B cell (primary cell): ENCODE data around the gene ATP5F1E. TPM values are rescaled to one million over a fixed set of nuclear protein-coding genes. Genes with fewer than 3 reads are reported as not detected.

Source experiments
- ATAC-seq: fragments of 200-7000 bp; cut with Tn5 transposase; one replicate; pipeline ENCODE4 v1.10.0; 2021; ENCODE audit warnings: low read depth, mild to moderate bottlenecking, moderate number of reproducible peaks, moderate library complexity
- CTCF ChIA-PET: fragments of 350-600 bp; sonication (Branson Sonifier 250); formaldehyde crosslinking; loops from one replicate; lab custom pipeline; 2021; ENCODE audit warnings: antibody characterized with exemption, inconsistent platforms; lab: Charles Lee
- POLR2A ChIA-PET: fragments of 350-600 bp; sonication (Branson Sonifier 250); formaldehyde crosslinking; loops from one replicate; lab custom pipeline; 2021; ENCODE audit warnings: antibody characterized with exemption; lab: Charles Lee
- DNase-seq: peaks from one replicate; pipeline ENCODE4 v3.0.0; 2013
- H2AFZ ChIP-seq: 2 replicates; pipeline ENCODE4 v1.6.1; 2012; ENCODE audit warnings: mild to moderate bottlenecking, low read depth, low read length; ENCODE audit not compliant: insufficient read depth, poor library complexity, severe bottlenecking
- H3K27ac ChIP-seq, 2 donors: 1 replicate in 1 of 2; 2 replicates in 1 of 2; pipeline ENCODE4 v1.5.1; 2012 to 2013; ENCODE audit warnings: low read length in 2 of 2, mild to moderate bottlenecking in 2 of 2, moderate library complexity in 1 of 2
- H3K27me3 ChIP-seq, 4 experiments: fragments of 200-600 bp in 1 of 4; sonication (generic) in 1 of 4; replicated peaks in 1 of 4; 1 replicate in 2 of 4; 2 replicates in 2 of 4; pipeline versions ENCODE4 v1.6.1 to v1.7.0; 2013 to 2016; ENCODE audit warnings: low read length in 3 of 4, mild to moderate bottlenecking in 2 of 4, mixed read lengths in 1 of 4, moderate library complexity in 1 of 4; ENCODE audit not compliant: insufficient read depth in 4 of 4, control insufficient read depth in 3 of 4; ENCODE audit errors: control extremely low read depth in 1 of 4
- H3K36me3 ChIP-seq, 2 experiments: replicated peaks in 1 of 2; 1 replicate in 1 of 2; 2 replicates in 1 of 2; pipeline versions ENCODE4 v1.6.1 to v1.7.1; 2013; ENCODE audit warnings: low read length in 1 of 2; ENCODE audit not compliant: insufficient read depth in 2 of 2, control insufficient read depth in 1 of 2; ENCODE audit errors: control extremely low read depth in 1 of 2, extremely low read depth in 1 of 2
- H3K4me1 ChIP-seq, 2 donors: fragments of 200-600 bp in 1 of 2; sonication (generic) in 1 of 2; 1 replicate in 1 of 2; 2 replicates in 1 of 2; pipeline versions ENCODE4 v1.5.1 to v1.6.1; 2013 to 2017; ENCODE audit warnings: low read length in 2 of 2; ENCODE audit not compliant: control insufficient read depth in 2 of 2, insufficient read depth in 2 of 2
- H3K4me2 ChIP-seq: replicated peaks from 2 replicates; pipeline ENCODE3; 2012; ENCODE audit warnings: mild to moderate bottlenecking, low read depth, low read length; ENCODE audit not compliant: poor library complexity, severe bottlenecking
- H3K4me3 ChIP-seq, 5 experiments: fragments of 200-600 bp in 1 of 5; sonication (generic) in 1 of 5; 1 replicate in 3 of 5; 2 replicates in 2 of 5; pipeline versions ENCODE4 v1.5.1 to v1.7.0; 2011 to 2016; ENCODE audit warnings: low read length in 4 of 5, mild to moderate bottlenecking in 4 of 5, low read depth in 2 of 5, control low read depth in 1 of 5, moderate library complexity in 1 of 5; ENCODE audit not compliant: insufficient read depth in 1 of 5; ENCODE audit errors: control extremely low read depth in 1 of 5, extremely low read depth in 1 of 5
- H3K79me2 ChIP-seq: fragments of 200-600 bp; sonication (generic); one replicate; pipeline ENCODE4 v1.6.0; 2016; ENCODE audit warnings: low read length; ENCODE audit not compliant: control insufficient read depth, insufficient read depth
- H3K9ac ChIP-seq: fragments of 200-600 bp; sonication (generic); 2 replicates; pipeline ENCODE4 v1.6.1; 2017; ENCODE audit warnings: mild to moderate bottlenecking, low read length, moderate library complexity
- H3K9me3 ChIP-seq, 3 donors: one replicate each; pipeline versions ENCODE4 v1.6.1 to v1.7.1; 2013; ENCODE audit warnings: low read length in 2 of 3; ENCODE audit not compliant: control insufficient read depth in 2 of 3, insufficient read depth in 1 of 3; ENCODE audit errors: control extremely low read depth in 1 of 3
- H4K20me1 ChIP-seq: 2 replicates; pipeline ENCODE4 v1.6.0; 2012; ENCODE audit warnings: mild to moderate bottlenecking, low read length; ENCODE audit not compliant: insufficient read depth, control insufficient read depth, poor library complexity, severe bottlenecking
- H3K27ac Mint-ChIP-seq: one replicate; pipeline ENCODE4 v1.8.0; 2021; ENCODE audit warnings: mixed read lengths
- H3K27me3 Mint-ChIP-seq: one replicate; pipeline ENCODE4 v1.8.0; 2021; ENCODE audit warnings: mixed read lengths
- H3K4me1 Mint-ChIP-seq: one replicate; pipeline ENCODE4 v1.8.0; 2021; ENCODE audit warnings: mixed read lengths
- H3K4me3 Mint-ChIP-seq: one replicate; pipeline ENCODE4 v1.8.0; 2021; ENCODE audit warnings: mixed read lengths
- H3K9me3 Mint-ChIP-seq: one replicate; pipeline ENCODE4 v1.8.0; 2022; ENCODE audit warnings: mixed read lengths; ENCODE audit not compliant: insufficient read depth
- EZH2 ChIP-seq: IDR thresholded peaks from 2 replicates; pipeline ENCODE4 v1.6.1; 2012; ENCODE audit warnings: borderline replicate concordance, low read depth, mild to moderate bottlenecking, moderate library complexity, low read length; ENCODE audit not compliant: insufficient read depth, poor library complexity, severe bottlenecking
- WGBS: methylation state at CpG from one replicate; pipeline ENCODE4 v1.1.5; 2013; ENCODE audit warnings: missing lambda C conversion rate; ENCODE audit not compliant: insufficient coverage; 5-methylcytosine and 5-hydroxymethylcytosine counted together
- intact Hi-C: fragments of 100-400 bp; cut with micrococcal nuclease; formaldehyde crosslinking; loops from one replicate; pipeline ENCODE4 v1.10.0; 2022
- polyA plus RNA-seq: library from polyadenylated mRNA; depleted of rRNA; stranded (reverse); fragments of >200 nt; gene quantifications from 2 replicates; pipeline ENCODE4 v1.2.3, GENCODE V29; 2012
- total RNA-seq, 2 donors: library from RNA; stranded (reverse); fragments of 120-200 nt in 1 of 2; gene quantifications; 1 replicate in 1 of 2; 2 replicates in 1 of 2; pipeline versions ENCODE4 v1.2.3 to v1.2.4, GENCODE V29; 2013 to 2022
- TF ChIP-seq, protein P1 (sequence below): fragments of 200-600 bp; IDR thresholded peaks from one replicate; pipeline ENCODE4 v1.8.0; 2022; ENCODE audit warnings: antibody characterized with exemption, mild to moderate bottlenecking

Gene ATP5F1E
- total and polyA plus RNA-seq, 2 donors (not counting 1 experiment from before 2014, with no cell fraction given), result 22.2 to 55.0 TPM

DNA sequence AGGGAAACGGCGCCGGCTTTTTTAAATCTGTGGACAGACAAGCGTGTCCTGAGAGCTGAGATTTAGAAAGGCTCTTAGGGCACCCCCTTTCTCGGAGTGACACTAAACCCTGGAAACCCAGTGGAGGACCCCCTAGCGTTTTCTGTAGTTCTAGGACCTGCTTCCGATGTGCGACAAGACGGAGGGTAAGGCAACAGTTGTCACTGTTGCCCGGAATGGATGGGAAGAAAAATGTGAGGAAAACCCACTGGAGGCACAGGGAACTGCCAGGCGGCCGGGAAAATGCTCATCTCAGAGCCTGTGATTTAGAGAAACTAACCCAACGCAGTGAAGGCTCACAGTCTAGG lies 551 bp upstream of the ATP5F1E start:
- ATAC-seq (no peak), DNase-seq (no peak)
- Histone ChIP-seq H3K9me3 (no peaks in the 10 kb centered on the region), H3K4me2 (peak overlapping the region; percentile 88), H3K4me1 (peaks cover 27 to 37% of the 10 kb centered on the region in 2 donors), H3K79me2 (peaks cover 65% of the 10 kb centered on the region), H4K20me1 (peaks cover 37% of the 10 kb centered on the region), H3K36me3 (peaks cover 2 to 68% of the 10 kb centered on the region in 2 experiments), H3K4me3 (peak overlapping the region; percentile 51 to 80 (median 68)), H3K9ac (peak overlapping the region; percentile 73), H2AFZ (peak overlapping the region; percentile 82), H3K27ac (peak overlapping the region; percentile 84 to 91), H3K27me3 (no peaks in the 10 kb centered on the region)
- peak overlapping the region; percentile 90 for H3K27ac Mint-ChIP-seq
- CTCF ChIA-PET, result interaction anchor here (0.7 to 3.5 kb wide), 18 partner anchors 10 to 190 kb away, joined by 3 to 32 read pairs (median 6); partner anchors contain the start of gene PRELID3B
- H3K9me3 Mint-ChIP-seq, result no peaks in the 10 kb centered on the region
- no peak for TF ChIP-seq EZH2
- TF ChIP-seq, protein P1, sequence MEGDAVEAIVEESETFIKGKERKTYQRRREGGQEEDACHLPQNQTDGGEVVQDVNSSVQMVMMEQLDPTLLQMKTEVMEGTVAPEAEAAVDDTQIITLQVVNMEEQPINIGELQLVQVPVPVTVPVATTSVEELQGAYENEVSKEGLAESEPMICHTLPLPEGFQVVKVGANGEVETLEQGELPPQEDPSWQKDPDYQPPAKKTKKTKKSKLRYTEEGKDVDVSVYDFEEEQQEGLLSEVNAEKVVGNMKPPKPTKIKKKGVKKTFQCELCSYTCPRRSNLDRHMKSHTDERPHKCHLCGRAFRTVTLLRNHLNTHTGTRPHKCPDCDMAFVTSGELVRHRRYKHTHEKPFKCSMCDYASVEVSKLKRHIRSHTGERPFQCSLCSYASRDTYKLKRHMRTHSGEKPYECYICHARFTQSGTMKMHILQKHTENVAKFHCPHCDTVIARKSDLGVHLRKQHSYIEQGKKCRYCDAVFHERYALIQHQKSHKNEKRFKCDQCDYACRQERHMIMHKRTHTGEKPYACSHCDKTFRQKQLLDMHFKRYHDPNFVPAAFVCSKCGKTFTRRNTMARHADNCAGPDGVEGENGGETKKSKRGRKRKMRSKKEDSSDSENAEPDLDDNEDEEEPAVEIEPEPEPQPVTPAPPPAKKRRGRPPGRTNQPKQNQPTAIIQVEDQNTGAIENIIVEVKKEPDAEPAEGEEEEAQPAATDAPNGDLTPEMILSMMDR, result no peak
- intact Hi-C loops, result loop anchor here (1.0 to 2.0 kb wide), 6 partner anchors 10 to 140 kb away; partner anchors contain the start of genes CTSZ, NELFCD and PRELID3B
- 1% methylated on average over 10 of the region's 13 CpGs for WGBS
- H3K4me1 Mint-ChIP-seq, result peaks cover 39% of the 10 kb centered on the region
- no peaks in the 10 kb centered on the region for H3K27me3 Mint-ChIP-seq
- peak overlapping the region; percentile 97 for H3K4me3 Mint-ChIP-seq
- POLR2A ChIA-PET, result interaction anchor here (0.6 to 2.6 kb wide), 16 partner anchors 8 to 724 kb away, joined by 3 to 30 read pairs (median 6); partner anchors contain the start of gene PRELID3B

DNA sequence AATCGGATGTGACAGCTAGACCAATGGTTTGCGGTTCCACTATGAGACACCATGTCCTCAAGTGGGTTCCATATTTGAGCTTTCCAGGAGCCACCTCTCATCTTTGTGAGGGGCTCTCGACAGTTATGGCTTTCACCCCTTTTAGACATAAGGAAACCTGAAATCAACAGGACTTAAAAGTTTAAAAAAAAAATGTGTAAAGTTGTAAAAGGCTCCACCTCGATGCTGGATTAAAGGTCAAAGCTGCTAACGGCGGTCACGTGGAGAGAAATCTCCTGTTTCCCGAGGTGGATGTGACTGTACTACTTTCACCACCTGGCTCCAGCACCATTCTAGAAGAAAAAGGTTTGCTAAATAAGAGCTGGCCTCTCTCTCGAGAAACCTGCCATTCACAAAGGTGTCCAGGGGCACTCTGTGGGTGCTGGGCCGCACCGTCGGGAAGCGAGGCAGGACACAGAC lies 542 bp downstream of the ATP5F1E start:
- ChIA-PET CTCF (interaction anchor here (0.8 to 3.5 kb wide), 13 partner anchors 11 to 176 kb away, joined by 3 to 32 read pairs (median 7); partner anchors contain the start of gene PRELID3B), POLR2A (interaction anchor here (0.6 to 2.6 kb wide), 13 partner anchors 11 to 143 kb away, joined by 3 to 30 read pairs (median 8); partner anchors contain the start of gene PRELID3B)
- Mint-ChIP-seq H3K4me3 (peak overlapping the region; percentile 97), H3K27ac (peak overlapping the region; percentile 98), H3K27me3 (no peaks in the 10 kb centered on the region), H3K9me3 (no peaks in the 10 kb centered on the region), H3K4me1 (peaks cover 48% of the 10 kb centered on the region)
- Histone ChIP-seq H2AFZ (peak overlapping the region; percentile 90), H3K27me3 (no peaks in the 10 kb centered on the region), H3K9me3 (no peaks in the 10 kb centered on the region), H3K9ac (peak overlapping the region; percentile 85), H3K4me2 (peak overlapping the region; percentile 88), H3K36me3 (peaks cover 2 to 68% of the 10 kb centered on the region in 2 experiments), H3K79me2 (peaks cover 67% of the 10 kb centered on the region), H3K27ac (peak overlapping the region; percentile 82 to 89), H3K4me3 (peak overlapping the region; percentile 68 to 82 (median 80)), H3K4me1 (peaks cover 27 to 37% of the 10 kb centered on the region in 2 donors), H4K20me1 (peaks cover 48% of the 10 kb centered on the region)
- no peak for ATAC-seq
- TF ChIP-seq EZH2, result no peak
- TF ChIP-seq, protein P1, result no peak
- DNase-seq, result no peak
- 17% methylated on average over 12 of the region's 13 CpGs for WGBS
- intact Hi-C loops, result loop anchor here (1.0 to 2.0 kb wide), 6 partner anchors 11 to 139 kb away; partner anchors contain the start of genes CTSZ, NELFCD and PRELID3B
